HG03571 (cell line): ENCODE data around the gene PNPLA2.
A peak's percentile ranks its signal among the peaks of the same experiment; 100 is the strongest.

Experiments
- ATAC-seq: cut with Tn5 transposase; IDR thresholded peaks from one replicate; pipeline ENCODE4 v1.9.1; 2021; ENCODE audit not compliant: unreplicated experiment

PNPLA2 gene

DNA sequence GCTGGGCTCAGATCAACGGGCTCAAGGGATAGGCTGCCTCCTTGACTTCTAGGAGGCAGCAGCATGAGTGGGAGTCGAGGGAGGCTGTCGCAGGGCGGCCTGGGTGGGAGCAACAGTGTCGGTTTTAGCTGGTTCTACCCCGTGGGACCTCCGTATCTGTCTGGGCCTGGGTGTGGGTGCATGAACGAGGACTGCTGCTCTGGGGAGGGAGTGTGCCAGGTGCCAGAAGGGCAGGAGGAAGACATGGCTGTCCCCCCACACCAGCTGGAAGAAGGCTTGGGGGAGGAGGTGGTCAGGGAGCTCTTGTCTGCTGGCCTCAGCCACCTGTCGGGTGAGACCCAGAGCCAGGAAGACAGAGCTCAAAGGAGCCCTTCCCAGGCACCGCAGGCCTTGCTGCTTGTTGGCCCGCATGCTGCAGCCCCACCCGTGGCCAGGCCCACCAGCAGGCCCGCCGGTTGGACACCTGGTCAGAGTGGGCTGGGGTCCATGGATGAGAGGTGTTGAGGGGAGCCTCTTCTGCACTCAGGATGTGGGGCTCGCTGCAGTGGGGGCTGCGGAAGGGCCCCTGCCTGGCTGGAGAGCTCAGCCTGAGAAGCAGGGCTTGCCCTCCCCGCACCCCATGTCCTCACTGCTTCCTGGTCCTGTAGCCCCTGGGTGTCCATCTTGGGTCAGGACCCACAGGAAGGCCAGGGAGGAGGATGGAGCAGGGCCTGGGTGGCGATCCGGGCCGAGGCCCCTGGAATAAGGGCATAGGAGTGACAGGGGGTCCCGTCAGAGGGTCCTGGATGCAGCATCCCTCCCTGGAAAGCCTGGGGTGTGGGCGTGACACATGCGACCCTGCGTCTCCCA lies 32.3 kb upstream of the PNPLA2 start:
- no peak for ATAC-seq

DNA sequence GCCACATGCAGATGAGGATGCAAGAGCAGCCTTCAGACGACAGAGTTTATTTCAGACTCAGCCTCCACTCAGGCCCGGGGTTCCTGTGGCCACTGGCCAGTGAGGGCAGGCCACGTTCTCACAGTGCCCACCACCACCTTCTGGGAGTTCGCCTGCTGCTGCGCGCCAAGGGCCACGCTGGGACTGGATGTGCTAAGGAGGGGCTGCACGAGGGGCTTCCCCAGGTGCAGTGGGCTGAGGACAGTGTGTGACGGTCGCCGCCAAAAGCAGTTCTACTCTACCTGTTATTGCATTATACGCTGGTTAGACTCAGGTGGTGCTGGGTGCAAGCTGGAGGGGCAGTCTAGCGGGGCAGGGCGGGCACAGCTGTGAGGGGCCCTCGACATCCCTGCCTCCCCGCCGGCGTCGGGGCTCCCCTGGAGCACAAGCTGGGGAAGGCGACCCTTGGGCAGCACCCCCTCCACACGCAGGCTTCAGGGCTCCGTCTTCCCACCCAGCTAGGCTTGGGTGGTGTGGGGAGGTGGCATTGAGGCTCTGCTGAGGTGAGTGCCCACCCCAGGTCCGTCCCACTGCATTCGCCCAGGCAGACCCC lies 31.5 kb upstream of the PNPLA2 start:
- no peak for ATAC-seq

DNA sequence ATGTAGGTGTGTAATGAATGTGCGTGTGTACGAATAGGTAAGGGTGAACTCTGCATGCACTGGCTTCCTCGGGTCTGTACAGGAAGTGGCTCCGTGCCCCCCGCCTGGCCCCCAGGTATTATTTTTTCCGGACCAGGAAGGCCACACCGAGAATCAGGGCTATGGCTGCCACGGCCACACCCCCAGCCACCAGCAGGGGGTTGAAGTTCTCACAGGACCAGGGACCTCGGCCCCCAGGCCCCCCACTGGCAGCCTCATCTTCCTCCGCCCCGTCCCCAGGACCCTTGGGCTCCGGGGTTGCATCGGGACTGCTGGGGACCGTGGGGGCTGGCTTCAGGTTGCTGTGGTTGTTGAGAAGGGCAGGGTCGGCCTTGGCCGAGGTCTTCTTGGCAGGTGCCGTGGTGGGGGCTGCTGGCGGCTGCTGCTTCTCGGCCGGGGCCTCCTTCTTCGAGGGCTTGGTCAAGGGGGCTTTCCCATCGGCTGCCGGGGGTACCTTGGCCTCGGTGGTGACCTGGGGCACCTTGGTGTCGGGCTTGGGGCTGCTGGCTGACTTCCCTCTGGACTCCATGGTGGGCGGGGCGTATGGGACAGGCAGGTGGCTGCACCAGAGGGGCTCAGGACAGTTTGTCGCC lies 30.6 kb upstream of the PNPLA2 start:
- no peak for ATAC-seq

DNA sequence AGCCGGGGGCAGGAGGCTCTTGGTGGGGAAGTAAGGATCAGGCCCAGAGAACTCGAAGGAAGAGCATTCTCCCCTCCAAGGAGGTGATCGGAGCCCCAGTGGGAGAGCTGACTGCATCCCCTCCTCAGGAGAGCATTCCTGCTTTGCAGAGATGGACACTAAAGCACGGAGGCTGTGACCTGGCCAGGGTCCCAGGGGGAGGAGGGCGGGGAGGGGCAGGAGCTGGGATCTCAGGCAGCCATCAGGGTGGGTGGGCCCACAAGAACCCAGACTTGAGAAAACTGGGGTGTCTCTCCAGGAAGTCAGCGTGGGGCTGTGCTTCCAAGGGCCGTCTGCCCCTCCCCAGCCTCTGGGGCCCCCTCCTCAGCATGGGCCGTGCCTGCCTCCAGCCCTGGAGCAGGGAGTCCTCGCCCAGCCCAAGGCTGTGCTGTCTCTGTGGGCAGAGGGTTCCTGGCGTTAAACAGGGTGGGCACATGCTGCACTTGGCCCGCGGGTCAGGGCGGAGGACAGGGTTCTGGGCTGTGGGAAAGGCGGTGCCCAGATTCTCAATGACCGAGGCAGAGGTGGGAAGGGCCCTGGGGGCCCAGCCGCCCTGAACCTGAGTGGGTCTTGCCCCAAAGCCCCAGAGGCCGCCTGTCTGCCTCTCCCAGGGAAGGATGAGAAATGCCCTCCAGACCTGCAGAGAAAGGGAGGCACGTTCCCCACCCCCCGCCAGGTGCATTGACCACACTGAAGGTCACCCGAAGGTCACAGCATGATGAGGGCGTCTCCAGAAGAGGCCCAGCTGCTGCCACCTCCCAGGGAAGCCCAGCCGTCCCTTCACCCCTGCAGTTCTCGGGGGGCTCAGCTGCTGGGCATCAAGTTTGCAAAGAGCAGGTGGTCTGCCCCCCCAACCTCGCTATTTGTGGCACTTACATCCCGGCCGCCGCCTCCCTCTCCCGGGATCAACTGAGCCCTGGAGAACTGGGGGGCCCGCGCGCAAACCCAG lies 29.5 kb upstream of the PNPLA2 start:
- no peak for ATAC-seq

DNA sequence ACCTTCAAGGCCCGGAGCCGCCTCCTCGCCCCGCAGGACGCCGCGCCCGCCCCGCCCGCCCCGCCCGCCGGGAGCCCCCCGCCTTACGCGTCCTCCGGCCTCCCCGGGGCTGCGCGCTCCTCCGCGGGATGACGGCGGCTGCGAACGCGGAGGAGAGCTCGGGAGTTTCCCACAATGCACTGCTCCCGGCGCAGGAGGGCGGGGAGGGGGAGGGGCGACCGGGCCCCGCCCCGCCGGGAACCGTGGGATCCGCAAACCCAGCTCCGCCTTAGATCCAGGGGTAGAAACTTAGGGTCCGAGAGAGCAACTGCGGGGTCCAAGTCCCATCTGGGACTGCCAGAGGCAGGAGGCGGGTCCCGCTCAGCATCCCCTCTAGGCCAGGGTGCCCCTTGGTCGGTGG lies 28.8 kb upstream of the PNPLA2 start, which contains the start of gene CEND1:
Gene CEND1 (minus strand): TSS at position 148 of the 400 bp plus-strand sequence. CDS start 1,514 bp downstream, outside the sequence.
- no peak for ATAC-seq

DNA sequence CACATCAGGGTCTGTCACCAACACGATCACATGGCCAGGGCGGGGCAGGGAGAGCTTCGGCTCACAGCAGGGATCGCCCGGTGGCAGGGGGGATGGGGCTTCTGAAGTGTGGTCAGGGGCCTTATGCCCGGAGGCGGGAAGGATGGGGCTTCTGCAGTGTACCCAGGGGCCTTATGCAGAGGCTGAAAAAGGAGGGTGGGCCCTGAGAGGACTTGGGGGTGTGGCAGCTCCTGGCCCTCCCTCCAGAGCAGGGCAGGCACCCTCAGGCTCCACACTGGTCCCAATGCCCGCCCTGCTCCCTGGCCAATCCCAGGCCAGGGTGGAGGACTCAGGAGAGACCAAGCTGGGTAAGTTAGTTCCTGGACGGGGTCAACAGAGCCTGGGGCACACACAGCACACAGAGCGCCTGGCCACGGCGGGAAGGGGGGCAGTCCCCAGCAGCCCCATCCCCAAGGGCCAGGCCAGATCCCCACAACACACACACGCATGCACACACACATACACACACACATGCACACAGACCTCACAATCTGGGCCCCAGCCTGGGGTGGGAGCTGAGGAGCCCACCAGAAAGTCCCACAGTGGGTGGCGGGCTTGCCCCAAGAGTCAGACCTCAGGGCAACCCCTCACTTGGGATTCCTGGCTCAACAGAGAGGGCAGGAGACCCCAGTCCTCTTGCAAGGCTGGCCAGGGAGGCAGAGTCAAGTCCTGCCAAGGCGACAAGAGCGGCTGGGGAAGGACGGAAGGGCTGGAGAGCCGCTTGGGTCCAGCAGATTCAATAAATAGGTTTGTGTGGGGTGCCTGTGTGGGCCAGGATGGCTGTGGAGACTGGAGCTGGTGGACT lies 27.8 kb upstream of the PNPLA2 start:
- ATAC-seq, result no peak

DNA sequence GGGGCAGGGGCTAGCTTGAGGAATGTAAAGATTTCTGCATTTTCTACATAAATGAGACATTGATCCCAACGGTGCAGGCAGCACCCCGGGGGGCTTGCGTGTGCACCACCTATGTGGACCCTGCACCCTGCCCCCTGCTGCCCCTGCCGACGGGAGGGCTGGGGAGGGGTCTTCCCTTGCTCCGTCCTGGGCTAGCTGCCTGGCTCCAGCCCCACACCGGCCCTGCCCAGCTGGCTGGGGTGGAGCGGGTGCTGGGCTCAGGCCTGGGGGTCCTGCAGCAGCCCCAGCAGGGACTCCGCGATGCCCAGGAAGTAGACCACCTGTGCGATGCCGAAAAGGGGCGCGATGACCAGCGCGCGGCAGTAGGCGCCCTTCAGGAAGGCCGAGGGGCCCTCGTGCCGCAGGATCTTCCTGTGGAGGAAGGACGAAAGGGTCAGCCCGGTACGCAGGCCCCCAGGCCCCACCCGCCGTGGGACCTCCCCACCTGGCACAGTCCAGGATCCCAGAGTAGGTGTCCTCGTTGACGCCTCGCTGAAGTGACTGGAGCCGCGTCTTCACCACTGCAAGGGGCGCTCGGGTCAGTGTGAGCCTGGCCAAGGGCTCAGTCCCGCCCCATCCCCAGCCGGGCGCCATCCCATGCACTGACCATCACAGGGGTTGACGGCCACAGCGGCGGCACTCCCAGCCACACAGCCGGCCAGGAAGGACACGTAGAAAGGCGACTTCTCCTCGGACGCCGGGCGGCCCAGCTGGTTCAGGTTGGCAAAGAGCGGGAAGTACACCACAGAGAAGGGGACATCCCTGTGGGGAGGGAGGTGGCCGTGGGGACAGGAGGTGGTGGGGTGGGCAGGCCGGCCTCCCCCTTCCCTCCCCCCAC lies 26.8 kb upstream of the PNPLA2 start:
- ATAC-seq, result no peak

DNA sequence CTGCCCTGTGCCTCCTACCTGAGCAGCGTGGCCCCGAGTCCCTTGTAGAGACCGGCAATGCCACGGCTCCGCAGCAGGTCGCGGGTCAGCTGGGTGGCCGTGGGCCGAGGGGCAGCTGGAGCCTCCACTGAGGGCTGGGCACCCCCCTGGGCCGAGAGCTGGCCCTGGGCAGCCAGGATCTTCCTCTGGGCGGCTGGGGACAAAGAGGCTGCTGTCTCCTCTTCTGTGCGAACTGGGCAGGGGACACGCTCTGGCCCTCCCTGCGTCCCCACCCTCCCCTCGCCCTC lies 26.2 kb upstream of the PNPLA2 start:
- no peak for ATAC-seq

DNA sequence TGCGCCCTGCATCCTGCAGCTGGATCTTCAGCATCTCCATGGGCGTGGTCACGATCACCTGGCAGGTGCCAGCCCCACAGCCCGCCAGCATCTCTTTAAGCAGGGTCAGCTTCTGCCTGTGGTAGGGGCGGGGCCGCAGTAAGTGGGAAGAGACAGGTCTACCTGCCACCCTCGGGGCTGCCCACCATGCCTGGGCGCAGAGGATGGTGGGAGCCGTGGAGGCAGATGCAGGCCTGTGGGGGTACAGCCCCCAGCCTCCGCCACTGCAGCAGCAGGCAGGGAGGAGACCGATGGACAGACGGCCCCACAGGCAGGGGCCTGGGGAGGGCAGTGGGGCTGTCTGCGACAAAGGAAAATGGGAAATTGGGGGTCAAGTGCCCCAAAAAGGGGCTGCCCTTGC lies 25.8 kb upstream of the PNPLA2 start:
- ATAC-seq, result no peak

DNA sequence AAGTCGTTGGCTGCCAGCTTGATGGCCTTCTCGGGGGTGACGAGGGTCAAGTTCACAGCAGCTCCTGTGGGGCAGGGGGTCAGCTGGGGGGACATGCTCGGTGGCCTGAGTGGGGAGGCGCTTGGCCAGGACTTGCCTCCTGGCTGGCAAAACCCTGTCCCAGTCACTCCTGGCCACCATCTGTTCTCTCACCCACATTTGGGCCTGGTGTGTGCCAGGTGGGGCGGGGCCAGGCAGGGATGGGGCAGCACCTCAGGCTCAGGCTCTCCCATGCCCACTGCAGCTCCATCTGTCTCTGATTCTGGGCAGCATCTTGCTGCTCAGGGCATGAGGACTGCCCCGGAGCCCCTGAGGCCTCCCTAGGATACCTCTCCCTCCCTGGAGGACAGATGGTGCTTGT lies 25.2 kb upstream of the PNPLA2 start:
- ATAC-seq, result no peak

DNA sequence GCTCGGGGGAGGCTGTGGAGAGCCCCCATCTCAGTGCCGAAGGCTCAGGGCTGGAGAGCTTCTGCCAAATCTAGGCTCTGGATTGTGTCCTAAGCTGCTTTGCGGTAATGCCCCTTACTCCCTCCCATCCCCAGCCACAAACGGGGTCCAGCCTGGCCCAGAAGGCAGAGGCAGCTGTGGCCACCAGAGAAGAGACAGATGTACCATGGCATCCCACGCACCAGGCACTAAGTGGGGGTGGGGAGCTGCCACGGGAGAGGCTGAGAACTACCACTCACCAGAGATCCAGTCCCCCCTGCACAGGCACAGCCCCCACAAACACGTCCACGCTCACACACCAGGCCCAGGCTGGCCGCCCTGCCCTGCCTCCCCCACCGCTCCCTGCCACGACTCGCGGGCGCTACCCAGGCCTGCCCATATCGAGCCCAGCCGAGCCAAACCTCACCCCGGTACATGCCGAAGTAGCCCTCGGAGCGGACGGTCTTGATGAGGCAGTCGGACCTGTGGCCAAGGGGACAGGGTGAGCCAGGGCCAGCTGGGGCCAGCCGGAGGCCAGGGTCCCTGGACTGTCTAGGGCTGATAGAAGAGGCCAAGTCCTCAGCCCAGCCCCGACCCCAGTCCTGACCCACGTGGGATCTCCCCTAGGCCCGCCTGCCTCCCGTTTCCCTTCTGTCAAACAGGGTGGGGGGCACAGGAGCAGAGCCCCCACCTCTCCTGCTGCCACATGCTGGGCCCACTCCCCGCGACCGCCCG lies 24.5 kb upstream of the PNPLA2 start:
- no peak for ATAC-seq

DNA sequence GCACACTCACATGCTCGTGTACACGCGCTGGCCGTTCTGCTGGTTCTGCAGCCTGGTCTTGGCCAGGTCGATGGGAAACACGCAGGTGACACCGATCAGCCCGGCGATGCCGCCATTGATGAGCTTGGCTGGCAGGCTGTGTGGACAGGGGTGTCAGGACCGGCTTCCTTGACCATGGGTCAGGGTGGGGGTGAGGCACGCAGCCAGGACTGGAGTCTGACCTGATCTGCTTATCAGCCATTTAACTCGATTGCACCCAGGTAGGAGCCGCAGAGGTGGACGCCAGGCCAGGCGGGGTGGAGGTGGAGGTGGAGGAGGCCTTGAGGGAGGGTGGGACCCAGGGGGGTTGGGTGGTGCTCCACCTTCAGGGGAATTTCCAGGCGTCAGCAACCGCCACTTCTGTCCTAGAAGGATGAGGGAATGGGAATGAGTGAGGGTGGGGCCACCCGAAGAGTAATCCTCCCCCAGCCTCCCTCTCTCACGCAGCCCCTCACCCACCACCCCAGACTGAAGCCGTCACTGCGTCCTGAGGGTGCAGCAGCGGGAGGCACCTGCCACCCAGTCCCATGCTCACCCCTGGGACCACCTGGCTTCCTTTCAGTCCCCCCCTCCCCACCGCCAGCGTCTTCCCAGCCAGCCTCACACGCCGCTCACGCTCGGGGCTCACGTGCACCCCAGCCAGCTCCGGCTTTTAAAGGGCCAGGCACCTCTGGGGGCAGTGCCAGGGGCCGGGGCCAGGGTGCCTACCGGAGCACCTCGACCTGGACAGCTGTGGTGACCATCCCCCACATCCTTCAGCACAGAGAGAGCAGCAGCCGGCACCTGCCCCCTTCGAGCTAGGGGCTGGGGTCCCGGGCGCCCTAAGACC lies 23.7 kb upstream of the PNPLA2 start:
- no peak for ATAC-seq

DNA sequence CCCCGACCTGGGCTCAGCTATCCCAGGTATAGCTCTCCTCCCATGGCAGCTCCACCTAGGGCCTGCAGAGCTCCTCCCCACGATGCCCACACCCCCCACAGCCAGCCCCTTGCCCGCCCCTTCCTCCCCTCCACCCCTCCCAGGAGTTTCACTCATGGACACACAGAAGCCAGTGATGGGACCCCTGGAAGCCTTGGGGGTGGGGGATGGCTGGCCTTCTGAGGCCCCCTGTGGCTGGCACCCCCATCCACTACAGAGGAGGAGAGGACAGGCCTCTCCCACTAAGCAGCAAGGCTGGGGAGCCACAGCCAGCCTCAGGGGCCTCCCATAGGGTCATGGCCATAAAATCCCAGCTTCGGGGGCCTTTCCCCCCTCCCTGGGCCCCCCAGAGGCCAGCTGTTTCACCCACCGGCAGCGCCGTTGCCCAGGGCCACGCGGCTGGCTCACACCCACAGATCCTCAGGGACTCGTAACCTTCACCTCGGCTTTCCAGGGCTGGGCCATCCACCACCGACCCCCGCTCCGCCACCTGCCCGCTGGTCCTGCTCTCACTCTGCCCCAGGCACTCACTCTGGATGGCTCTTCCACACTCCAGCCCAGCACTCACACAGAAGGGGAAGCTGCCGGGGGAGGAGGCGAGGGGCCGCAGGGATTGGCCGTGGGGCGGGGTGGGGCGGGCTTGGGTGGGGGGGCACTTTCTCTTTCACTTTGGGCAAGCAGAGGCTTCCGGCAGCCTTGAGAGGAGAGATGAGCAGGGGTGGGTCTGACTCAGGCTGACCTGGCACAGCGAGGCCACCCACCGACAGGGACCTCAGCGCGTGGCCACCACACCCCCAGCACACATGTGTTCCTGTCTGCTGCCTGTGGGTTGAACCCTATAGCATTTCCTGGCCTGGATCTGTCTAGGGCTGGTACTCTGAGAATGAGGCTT lies 22.8 kb upstream of the PNPLA2 start:
- ATAC-seq, result no peak

DNA sequence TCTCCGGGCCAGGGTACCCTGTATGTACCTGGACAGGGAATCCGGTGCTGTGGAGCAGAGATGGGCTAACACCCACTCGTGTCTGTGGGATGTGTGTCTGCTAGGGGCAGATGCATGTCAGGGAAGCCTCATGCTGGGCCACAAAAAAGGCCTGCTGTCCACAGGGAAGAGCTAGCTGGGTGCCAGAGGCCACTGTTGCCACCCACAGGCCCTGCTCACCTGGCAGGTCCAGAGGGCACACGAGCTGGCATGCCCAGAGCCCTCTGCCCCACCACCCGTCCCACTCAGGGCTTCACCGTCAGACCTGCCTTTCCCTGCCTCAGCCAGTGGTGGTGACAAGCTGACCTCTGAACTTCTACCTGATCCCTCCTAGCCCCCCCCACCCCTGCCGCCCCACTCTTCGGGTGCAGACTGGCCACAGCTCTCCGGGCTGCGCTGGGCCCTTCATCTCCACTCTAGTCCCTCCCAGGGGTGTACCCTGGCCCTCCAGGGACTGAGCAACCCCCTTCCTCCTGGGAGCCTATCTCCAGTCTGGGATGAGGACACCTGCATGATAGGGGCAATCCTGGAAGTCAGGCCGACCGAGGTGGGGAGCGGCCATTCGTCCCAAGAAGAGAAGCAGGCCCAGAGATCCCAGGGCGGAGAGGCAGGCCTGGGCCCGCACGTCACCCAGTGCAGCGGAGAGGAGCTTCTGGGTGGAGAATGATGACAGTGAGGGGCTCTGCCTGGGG lies 22.0 kb upstream of the PNPLA2 start:
- ATAC-seq, result no peak

DNA sequence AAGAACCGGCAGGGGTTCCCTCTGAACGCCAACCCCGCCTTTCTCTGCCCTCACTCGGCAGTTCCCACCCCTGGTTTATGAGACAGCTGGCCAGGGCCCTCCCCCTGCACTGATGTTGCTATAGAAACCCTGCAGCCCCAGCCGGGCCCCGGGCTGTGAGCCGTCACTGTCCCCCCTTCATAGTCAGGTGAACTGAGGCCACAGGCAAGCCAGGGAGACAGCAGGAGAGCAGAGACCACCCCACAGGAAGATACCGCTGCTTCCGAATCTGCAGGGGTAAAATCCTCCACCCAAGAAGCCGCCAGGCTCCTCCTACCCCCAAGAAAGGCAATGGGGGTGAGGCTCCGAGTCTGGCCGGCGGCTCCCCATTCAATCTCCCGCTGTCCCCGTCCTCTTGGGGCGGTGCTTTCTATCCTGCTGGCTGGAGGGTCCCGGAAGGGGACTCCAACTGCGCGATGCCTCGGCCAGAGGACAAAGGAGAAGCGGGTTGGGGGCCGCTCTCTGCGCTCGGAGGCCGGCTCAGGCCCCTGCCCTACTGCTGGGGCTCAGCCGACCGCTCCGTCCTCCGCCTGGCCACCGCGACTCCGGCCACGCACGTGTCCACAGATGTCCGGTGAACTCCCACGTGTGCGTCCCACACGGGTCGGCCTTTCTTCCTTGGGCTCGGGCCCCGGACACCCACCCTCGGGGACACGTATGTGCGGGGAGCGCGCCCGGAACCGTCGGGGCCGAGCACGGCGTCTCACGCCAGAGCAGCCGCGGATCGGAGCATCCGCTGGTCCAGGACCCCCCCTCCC lies 21.2 kb upstream of the PNPLA2 start:
- peak; percentile 30 for ATAC-seq
